Activated gamma-delta T cell treated with Interleukin-2 at 50 U/mL for 16 hours (primary cell): ENCODE results near the gene CDK2AP2.
A peak's percentile ranks its signal among the peaks of the same experiment; 100 is the strongest.
"Not testable (repeated sequence)": the region's sequence is repeated elsewhere in the genome, so short reads cannot be mapped to it uniquely, and the experiment has no call there.

ENCODE experiments used
- DNase-seq: peaks from one replicate; pipeline ENCODE4 v3.0.0-alpha.2; 2020

Gene CDK2AP2

DNA sequence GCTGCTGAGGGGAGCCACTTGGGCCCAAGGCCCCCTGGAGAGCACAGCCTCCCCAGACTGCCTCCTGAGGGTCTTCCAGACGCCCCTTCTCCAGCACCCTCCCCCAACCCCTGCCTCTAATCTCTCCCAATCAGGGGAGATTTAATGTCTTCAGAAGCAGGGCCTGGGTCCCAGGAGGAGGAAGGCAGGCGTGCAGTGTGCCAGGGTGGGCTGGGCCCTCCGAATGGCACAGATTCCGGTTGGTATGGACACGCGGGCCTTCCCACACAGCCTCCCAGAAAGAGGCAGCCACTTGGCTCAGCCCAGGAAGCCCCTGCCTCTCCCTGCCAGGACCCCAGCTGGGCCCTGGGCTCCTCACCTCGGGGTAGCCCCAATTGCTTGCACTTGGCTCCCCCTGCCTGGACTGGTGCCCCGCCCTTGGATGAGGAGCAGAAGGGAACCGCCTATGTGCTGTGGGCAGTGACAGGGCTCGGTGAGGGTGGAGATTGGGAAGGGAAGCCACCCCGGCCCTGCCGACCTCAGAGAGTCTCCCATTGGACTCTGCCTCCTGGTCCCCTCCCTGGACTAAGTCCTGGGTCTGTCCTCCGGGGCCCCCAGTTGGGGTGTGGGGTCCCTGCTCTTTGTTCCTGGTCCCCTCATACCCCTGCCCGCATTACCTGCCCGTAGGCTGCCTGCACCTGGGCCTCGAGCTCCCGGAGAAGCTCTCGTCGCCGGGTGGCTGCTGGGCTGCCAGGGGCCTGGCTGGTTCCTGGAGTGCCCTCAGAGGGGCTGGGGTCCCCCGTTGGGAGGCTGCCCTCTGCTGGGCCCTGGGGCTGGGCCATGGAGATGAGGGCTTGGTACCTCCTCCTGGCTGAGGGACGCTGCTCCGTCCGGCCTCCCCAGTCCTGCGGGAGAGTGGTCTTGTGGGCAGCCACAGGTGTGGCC, 15.9 kb upstream of the CDK2AP2 start:
- DNase-seq, result no peak

DNA sequence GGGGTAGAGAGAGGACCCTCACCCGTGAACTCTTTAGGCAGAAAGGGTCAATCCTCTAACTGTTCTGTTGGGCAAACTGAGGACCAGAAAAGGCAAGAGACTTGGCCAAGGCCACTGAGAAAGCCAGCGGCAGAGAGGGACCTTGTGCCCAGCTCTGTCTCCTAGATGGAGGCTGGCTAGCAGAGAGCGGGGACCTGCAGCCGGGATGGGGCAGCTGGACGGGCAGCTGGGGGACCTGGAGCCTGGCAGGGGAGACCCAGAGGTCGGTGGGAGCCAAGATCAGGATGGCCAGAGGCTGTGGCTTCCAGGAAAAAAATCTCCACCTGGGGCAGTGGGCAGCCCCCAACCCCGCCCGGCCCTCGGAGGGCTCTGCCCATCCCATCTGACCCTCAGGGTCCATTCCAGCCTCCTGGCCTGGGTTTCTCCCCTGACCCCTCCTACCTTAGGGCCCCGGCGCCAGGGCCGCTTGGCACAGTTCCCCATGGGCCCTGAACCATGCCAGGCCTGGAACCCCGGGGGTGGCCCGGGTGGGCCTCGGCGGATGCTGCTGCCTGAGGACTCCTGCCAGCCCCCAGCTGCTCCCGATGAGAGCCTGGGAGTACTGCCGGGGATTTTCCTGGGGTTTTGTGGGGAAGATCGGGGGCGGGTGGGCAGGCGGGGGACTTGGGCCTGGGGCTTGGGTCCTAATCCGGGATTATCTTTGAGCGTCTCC, 15.0 kb upstream of the CDK2AP2 start, which contains the start of gene CABP2:
Gene CABP2 (minus strand): TSS at position 603 of the 712 bp plus-strand sequence. CDS start 120 bp downstream, at position 483.
- DNase-seq, result no peak

GRCh38 chr11:67522338-67522737, 14.4 kb upstream of the CDK2AP2 start:
- DNase-seq, result no peak

- no peak for DNase-seq
Observed at GRCh38 chr11:67521924-67522323, 14.0 kb upstream of the CDK2AP2 start.

DNA sequence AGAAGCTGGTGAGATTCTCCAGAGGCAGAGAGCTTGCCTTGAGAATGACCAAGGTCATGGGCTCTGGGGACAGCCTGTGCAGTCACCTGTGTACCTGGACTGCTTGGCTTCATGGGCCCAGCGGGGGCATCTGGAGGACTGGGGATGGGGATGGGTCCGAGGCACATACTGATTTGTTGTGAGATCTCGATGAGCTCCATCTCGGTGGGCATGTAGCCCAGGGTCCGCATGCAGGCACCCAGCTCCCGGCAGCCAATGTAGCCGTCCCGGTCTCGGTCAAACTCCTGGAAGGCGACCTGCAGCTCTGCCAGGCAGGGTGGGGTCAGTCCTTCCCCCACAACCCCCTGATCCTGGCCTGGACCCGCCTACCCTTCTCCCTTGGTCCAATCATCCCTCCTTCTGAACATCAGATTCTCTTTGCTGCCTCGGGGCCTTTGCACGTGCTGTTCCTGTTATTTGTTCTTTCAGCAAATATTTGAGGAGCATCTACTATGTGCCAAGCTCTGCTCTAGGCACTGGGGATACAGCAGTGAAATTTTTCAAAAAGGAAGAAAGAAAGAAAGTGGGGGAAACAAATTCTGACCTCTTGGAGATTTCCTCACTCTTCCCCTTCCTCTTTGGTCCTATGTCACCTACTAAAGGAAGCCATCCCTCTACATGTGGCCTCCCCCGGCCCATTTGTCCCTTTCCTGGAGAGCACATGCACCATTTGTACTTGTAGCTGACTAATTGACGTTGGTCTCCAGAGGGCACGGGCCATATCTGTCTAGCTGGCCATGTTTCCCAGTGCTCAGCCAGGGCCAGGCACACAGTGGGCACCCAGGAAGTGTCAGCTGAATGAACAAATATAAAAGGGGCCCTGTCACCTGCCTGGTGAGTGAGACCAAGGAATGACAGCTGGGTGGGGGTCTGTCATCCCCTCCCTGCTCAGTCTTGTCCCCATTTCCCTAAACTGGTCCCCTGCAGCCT, 13.2 kb upstream of the CDK2AP2 start:
- DNase-seq, result no peak

DNA sequence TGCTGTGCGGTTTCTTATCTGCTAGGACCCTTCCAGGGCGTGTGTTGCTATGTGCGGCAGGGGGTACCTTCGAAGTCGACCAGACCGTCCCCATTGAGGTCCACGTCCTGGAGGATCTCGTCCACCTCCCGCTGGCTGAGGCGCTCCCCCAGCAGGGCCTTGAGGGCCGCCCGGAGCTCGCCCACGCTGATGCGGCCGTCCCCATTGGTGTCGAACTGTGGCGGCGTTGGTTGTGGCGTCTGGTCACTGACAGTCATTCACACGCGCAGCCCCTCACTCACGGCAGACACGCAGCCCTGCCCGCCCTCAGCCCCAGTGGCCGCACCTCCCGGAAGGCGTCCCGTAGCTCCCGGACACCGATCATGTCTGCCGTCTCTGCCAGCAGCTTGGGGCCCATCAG, 11.8 kb upstream of the CDK2AP2 start:
- no peak for DNase-seq

GRCh38 chr11:67517784-67518552, 10.0 kb upstream of the CDK2AP2 start:
- no peak for DNase-seq

GRCh38 chr11:67516806-67517205, 8.8 kb upstream of the CDK2AP2 start:
- DNase-seq, result no peak

- no peak for DNase-seq
Observed at GRCh38 chr11:67514116-67514515, 6.2 kb upstream of the CDK2AP2 start.

DNA sequence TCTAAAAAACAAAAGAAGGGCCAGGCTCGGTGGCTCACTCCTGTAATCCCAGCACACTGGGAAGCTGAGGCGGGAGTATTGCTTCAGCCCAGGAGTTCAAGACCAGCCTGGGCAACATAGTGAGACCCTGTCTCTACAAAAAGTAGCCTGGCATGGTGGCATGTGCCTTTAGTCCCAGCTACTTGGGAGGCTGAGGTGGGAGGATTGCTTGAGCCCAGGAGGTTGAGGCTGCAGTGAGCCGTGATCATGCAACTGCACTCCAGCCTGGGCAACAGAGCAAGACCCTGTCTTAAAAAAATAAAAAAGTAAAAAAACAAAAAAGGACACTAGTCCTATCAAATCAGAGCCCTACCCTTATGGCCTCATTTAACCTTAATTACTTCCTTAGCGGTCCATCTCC, 3.6 kb upstream of the CDK2AP2 start:
- DNase-seq, result not testable (repeated sequence)

- DNase-seq, result no peak
Observed at GRCh38 chr11:67510023-67510345, 2.0 kb upstream of the CDK2AP2 start.

GRCh38 chr11:67508486-67509121, 642 bp upstream of the CDK2AP2 start:
- peak; percentile 99 for DNase-seq

GRCh38 chr11:67507242-67507863, 609 bp downstream of the CDK2AP2 start:
- DNase-seq, result no peak

GRCh38 chr11:67506426-67507051, 1.4 kb downstream of the CDK2AP2 start:
- no peak for DNase-seq

GRCh38 chr11:67505605-67506396, 2.2 kb downstream of the CDK2AP2 start:
- peak; percentile 86 for DNase-seq

- DNase-seq, result peak; percentile 65
Observed at GRCh38 chr11:67504950-67505581, 2.9 kb downstream of the CDK2AP2 start, which contains the start of gene PITPNM1. Gene PITPNM1 (minus strand): TSS chr11:67505363. CDS start chr11:67504180, 1,183 bp downstream.

- DNase-seq, result peak; percentile 47
Observed at GRCh38 chr11:67504005-67504949, 3.7 kb downstream of the CDK2AP2 start.
